HG03520 (cell line): ENCODE data around the gene CHMP4A.

ENCODE experiments used
- ATAC-seq: cut with Tn5 transposase; IDR thresholded peaks from one replicate; pipeline ENCODE4 v1.9.1; 2021; ENCODE audit warnings: mild to moderate bottlenecking, moderate library complexity; ENCODE audit not compliant: unreplicated experiment

CHMP4A gene

DNA sequence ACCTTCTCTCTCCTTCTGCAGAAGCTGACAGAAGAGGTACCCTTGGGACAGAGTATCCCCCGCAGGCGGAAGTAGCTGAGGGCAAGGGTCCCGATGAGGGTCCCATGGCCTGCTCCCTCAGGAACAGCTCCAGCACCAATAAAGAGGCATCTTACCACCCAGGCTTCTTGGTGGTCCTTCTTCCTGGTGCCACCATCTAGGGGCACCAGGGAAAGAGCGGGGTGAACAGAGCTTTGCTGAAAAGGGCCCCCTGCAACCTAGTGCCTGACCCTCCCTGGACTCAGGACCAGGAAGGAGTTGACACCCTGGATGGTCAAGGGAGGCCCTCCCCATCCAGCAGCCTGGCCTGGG, 52.8 kb downstream of the CHMP4A start:
- no peak for ATAC-seq

DNA sequence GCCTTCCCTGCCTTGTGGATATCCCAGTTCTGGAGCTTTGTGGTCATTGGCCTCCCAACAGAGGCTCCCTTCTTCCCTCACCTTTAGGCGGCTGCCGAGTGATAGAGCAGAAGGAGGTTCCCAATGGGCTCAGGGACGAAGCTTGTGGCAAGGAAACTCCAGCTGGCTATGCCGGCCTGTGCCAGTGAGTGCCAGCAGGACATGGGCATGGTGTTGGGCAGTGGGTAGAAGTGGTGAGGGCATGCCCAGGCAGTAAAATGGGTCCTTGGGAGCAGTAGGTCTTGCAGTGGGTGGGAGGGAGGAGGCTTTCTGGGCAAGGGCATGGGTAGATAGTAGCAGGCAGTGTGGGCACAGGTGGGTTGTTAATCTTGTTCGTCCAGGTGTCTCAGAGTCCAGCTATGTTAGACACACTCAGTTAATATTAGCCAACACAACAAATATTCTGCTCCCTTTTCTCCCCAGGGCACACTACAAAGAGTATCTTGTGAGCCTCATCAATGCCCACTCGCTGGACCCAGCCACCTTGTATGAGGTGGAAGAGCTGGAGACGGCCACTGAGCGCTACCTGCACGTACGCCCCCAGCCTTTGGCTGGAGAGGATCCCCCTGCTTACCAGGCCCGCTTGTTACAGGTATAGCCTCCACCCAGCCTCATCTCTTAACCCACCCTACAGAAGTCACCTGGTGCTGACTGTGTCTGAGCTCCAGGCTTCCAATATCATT, 53.4 kb downstream of the CHMP4A start:
- ATAC-seq = no peak
